ENCODE results near the gene CREBBP.

CREBBP gene

GRCh38 chr16:3760518-3760917 is 120.0 kb downstream of the CREBBP start:
- no peak for TF ChIP-seq CTCF (IDR thresholded peaks at IDR 0.05; ENCODE audit: insufficient read depth, missing control alignments)
- no peak for FAIRE-seq
- DNase-seq (ENCODE audit: insufficient read length, low spot score) = no peak

- no peak for FAIRE-seq
- TF ChIP-seq CTCF (IDR thresholded peaks at IDR 0.05; ENCODE audit: insufficient read depth, missing control alignments) = no peak
- no peak for DNase-seq (ENCODE audit: insufficient read length, low spot score)
Observed at GRCh38 chr16:3759736-3760135, 120.8 kb downstream of the CREBBP start.

GRCh38 chr16:3756113-3756512 is 124.4 kb downstream of the CREBBP start:
- no peak for TF ChIP-seq CTCF (IDR thresholded peaks at IDR 0.05; ENCODE audit: insufficient read depth, missing control alignments)
- FAIRE-seq (no peak), DNase-seq (ENCODE audit: insufficient read length, low spot score) (no peak)

- DNase-seq (ENCODE audit: insufficient read length, low spot score) = no peak
- FAIRE-seq = no peak
- no peak for TF ChIP-seq CTCF (IDR thresholded peaks at IDR 0.05; ENCODE audit: insufficient read depth, missing control alignments)
Observed at GRCh38 chr16:3755249-3755648, 125.3 kb downstream of the CREBBP start.

- DNase-seq (ENCODE audit: insufficient read length, low spot score) (no peak), FAIRE-seq (no peak)
- no peak for TF ChIP-seq CTCF (IDR thresholded peaks at IDR 0.05; ENCODE audit: insufficient read depth, missing control alignments)
Observed at GRCh38 chr16:3754772-3755171, 125.7 kb downstream of the CREBBP start.

GRCh38 chr16:3754081-3754703 is 126.3 kb downstream of the CREBBP start:
- DNase-seq (ENCODE audit: insufficient read length, low spot score) (no peak), FAIRE-seq (no peak)
- TF ChIP-seq CTCF (IDR thresholded peaks at IDR 0.05; ENCODE audit: insufficient read depth, missing control alignments) = no peak

GRCh38 chr16:3752984-3753383 is 127.5 kb downstream of the CREBBP start:
- DNase-seq (ENCODE audit: insufficient read length, low spot score) = no peak
- TF ChIP-seq CTCF (IDR thresholded peaks at IDR 0.05; ENCODE audit: insufficient read depth, missing control alignments) = no peak
- FAIRE-seq = no peak
